GM23338 (cell line): Measurements from ENCODE around the gene TMEM167B. TPM values are rescaled to one million over a fixed set of nuclear protein-coding genes. Genes with fewer than 3 reads are reported as not detected.

Experiments used
- polyA plus RNA-seq: library from polyadenylated mRNA; unstranded; fragments of >200 nt; fragmentation: Nextera tagmentation; extraction: Ambion mirVana; gene quantifications from 2 replicates; pipeline ENCODE4 v1.2.1, GENCODE V29; 2016
- small RNA-seq: library from RNA; depleted of rRNA; stranded (forward); fragments of <200 nt; gene quantifications from one replicate; pipeline ENCODE3, GENCODE V24; 2014; ENCODE audit warnings: low replicate concordance
- total RNA-seq: library from RNA; depleted of rRNA; stranded (reverse); fragments of >200 nt; shearing (Covaris generic); gene quantifications from 2 replicates; pipeline ENCODE4 v1.2.3, GENCODE V29; 2014; rRNA removed

The TMEM167B gene
- total and polyA plus RNA-seq, 2 experiments from 2014 or later: 9.8 to 10.7 TPM

Small RNA genes within 50 kb of the gene (small RNA-seq; reads per million reads assigned to genes)
- not detected for gene AL356488.2

Other genes with a start within 250 kb of the TMEM167B start
- gene AKNAD1, start 233.7 kb upstream of the TMEM167B start, total RNA-seq: not detected in 2 replicates
- not detected in 2 replicates for gene AKNAD1, start 233.7 kb upstream of the TMEM167B start, polyA plus RNA-seq
- gene GPSM2, start 213.8 kb upstream of the TMEM167B start, total RNA-seq: 11.2 and 14.1 TPM in 2 replicates
- 5.5 and 9.8 TPM in 2 replicates for gene GPSM2, start 213.8 kb upstream of the TMEM167B start, polyA plus RNA-seq
- 16.6 and 22.6 TPM in 2 replicates for gene CLCC1, start 127.3 kb upstream of the TMEM167B start, total RNA-seq
- gene CLCC1, start 127.3 kb upstream of the TMEM167B start, polyA plus RNA-seq: 13.8 and 18.4 TPM in 2 replicates
- gene WDR47, start 48.7 kb upstream of the TMEM167B start, total RNA-seq: 5.2 and 9.7 TPM in 2 replicates
- gene WDR47, start 48.7 kb upstream of the TMEM167B start, polyA plus RNA-seq: 3.0 and 3.9 TPM in 2 replicates
- gene TAF13, start 14.8 kb upstream of the TMEM167B start, total RNA-seq: 55.8 and 72.4 TPM in 2 replicates
- 43.7 and 49.4 TPM in 2 replicates for gene TAF13, start 14.8 kb upstream of the TMEM167B start, polyA plus RNA-seq
- 2.1 and 2.4 TPM in 2 replicates for gene ELAPOR1, start 23.4 kb downstream of the TMEM167B start, total RNA-seq
- gene ELAPOR1, start 23.4 kb downstream of the TMEM167B start, polyA plus RNA-seq: 0.92 and 1.2 TPM in 2 replicates
- 166 and 168 TPM in 2 replicates for gene SARS1, start 123.2 kb downstream of the TMEM167B start, total RNA-seq
- 125 and 141 TPM in 2 replicates for gene SARS1, start 123.2 kb downstream of the TMEM167B start, polyA plus RNA-seq
- 30.4 and 35.1 TPM in 2 replicates for gene CELSR2, start 158.8 kb downstream of the TMEM167B start, total RNA-seq
- gene CELSR2, start 158.8 kb downstream of the TMEM167B start, polyA plus RNA-seq: 11.1 and 11.2 TPM in 2 replicates
- gene PSRC1, start 192.4 kb downstream of the TMEM167B start, total RNA-seq: 50.6 and 61.1 TPM in 2 replicates
- 51.4 and 55.0 TPM in 2 replicates for gene PSRC1, start 192.4 kb downstream of the TMEM167B start, polyA plus RNA-seq
- not detected in 2 replicates for gene MYBPHL, start 216.2 kb downstream of the TMEM167B start, total RNA-seq
- gene MYBPHL, start 216.2 kb downstream of the TMEM167B start, polyA plus RNA-seq: 0.68 TPM in 1 of 2 replicates, not detected in the other